Measurements from ENCODE around the gene HNRNPUL1. TPM values are rescaled to one million over a fixed set of nuclear protein-coding genes. Genes with fewer than 3 reads are reported as not detected.

Gene HNRNPUL1
- total and polyA plus RNA-seq, 3 donors from 2014 or later: 192 to 230 (median 197) TPM

GRCh38 chr19:41248895-41249294, 15.3 kb upstream of the HNRNPUL1 start:
- 93 to 97% methylated on average over 4 of the region's 4 CpGs for WGBS, 2 donors
- Histone ChIP-seq H3K27me3 (no peaks in the 10 kb centered on the region), H3K9me3 (no peaks in the 10 kb centered on the region), H3K4me3 (no peak overlapping the region), H3K4me1 (no peaks in the 10 kb centered on the region), H3K27ac (no peak overlapping the region), H3K36me3 (ENCODE audit: low read depth, missing control alignments) (no peaks in the 10 kb centered on the region)
- no peak for DNase-seq
- intact Hi-C loops (cut with DNase I; ENCODE audit: low total_unique reads): no loop called here
- TF ChIP-seq POLR2A (IDR thresholded peaks at IDR 0.05) (no peak), CTCF (IDR thresholded peaks at IDR 0.05) (no peak)

- Histone ChIP-seq H3K36me3 (ENCODE audit: low read depth, missing control alignments) (no peaks in the 10 kb centered on the region), H3K27me3 (no peaks in the 10 kb centered on the region), H3K27ac (no peak overlapping the region), H3K4me3 (no peak overlapping the region), H3K4me1 (no peaks in the 10 kb centered on the region), H3K9me3 (no peaks in the 10 kb centered on the region)
- no peak for DNase-seq
- intact Hi-C loops (cut with DNase I; ENCODE audit: low total_unique reads): no loop called here
- TF ChIP-seq CTCF (IDR thresholded peaks at IDR 0.05) (no peak), POLR2A (IDR thresholded peaks at IDR 0.05) (no peak)
- 93 to 96% methylated on average over 9 of the region's 9 CpGs for WGBS, 2 donors
Measured at GRCh38 chr19:41249707-41250423, 14.3 kb upstream of the HNRNPUL1 start.

DNA sequence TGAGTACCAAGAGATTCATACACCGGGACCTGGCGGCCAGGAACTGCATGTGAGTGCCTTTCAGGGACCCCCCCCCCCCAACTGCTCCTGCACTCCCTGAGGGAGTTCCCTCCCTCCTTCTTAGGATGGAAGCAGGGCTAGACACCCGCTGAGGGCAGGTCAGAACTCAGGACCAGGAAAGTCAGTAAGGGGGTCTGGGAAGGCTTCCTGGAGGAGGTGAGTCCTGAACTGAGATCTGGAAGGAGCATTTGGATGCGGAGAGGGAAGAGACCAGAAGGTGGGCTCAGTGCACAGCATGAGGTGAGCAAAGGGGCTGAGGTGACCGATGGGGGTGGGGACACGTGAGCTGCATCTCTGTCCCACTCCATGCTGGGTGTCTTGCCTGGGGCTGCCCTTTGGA, 10.5 kb upstream of the HNRNPUL1 start:
- 92 to 93% methylated on average over 4 to 6 of the region's 6 CpGs for WGBS, 2 donors
- H3K27ac ChIP-seq: no peak overlapping the region

GRCh38 chr19:41255171-41255570, 9.0 kb upstream of the HNRNPUL1 start:
- Histone ChIP-seq H3K27ac (no peak overlapping the region), H3K9me3 (no peaks in the 10 kb centered on the region), H3K4me1 (no peaks in the 10 kb centered on the region), H3K27me3 (no peaks in the 10 kb centered on the region), H3K4me3 (no peak overlapping the region), H3K36me3 (ENCODE audit: low read depth, missing control alignments) (no peaks in the 10 kb centered on the region)
- TF ChIP-seq POLR2A (IDR thresholded peaks at IDR 0.05) (no peak), CTCF (IDR thresholded peaks at IDR 0.05) (no peak)
- intact Hi-C loops (cut with DNase I; ENCODE audit: low total_unique reads): no loop called here
- DNase-seq: no peak

More for the DNA sequence above, 10.5 kb upstream of the HNRNPUL1 start:
- no peak for DNase-seq
- Histone ChIP-seq H3K36me3 (ENCODE audit: low read depth, missing control alignments) (no peaks in the 10 kb centered on the region), H3K4me3 (no peak overlapping the region), H3K9me3 (no peaks in the 10 kb centered on the region), H3K27me3 (no peaks in the 10 kb centered on the region), H3K4me1 (no peaks in the 10 kb centered on the region)
- TF ChIP-seq POLR2A (IDR thresholded peaks at IDR 0.05) (no peak), CTCF (IDR thresholded peaks at IDR 0.05) (no peak)
- intact Hi-C loops (cut with DNase I; ENCODE audit: low total_unique reads): no loop called here
